Suprapubic skin (tissue), 4 donors: ENCODE measurements around the gene WRAP53.

Experiments used
- CTCF ChIP-seq, 2 donors: fragments of 200-600 bp in 1 of 2; fragments of 450-650 bp in 1 of 2; sonication (generic) in 1 of 2; IDR thresholded peaks; one replicate each; pipeline ENCODE4 v1.5.1; 2016 to 2019; ENCODE audit warnings: antibody characterized with exemption in 2 of 2, mild to moderate bottlenecking in 1 of 2, moderate library complexity in 1 of 2
- EP300 ChIP-seq: sonication (generic); formaldehyde crosslinking; IDR thresholded peaks from one replicate; pipeline ENCODE4 v1.6.1; 2017; ENCODE audit warnings: antibody characterized with exemption
- POLR2A ChIP-seq, 2 donors: fragments of 450-650 bp; IDR thresholded peaks; one replicate each; pipeline ENCODE4 v1.6.1; 2017; ENCODE audit warnings: antibody characterized with exemption in 2 of 2, mild to moderate bottlenecking in 2 of 2, moderate library complexity in 2 of 2
- POLR2AphosphoS5 ChIP-seq, 3 donors: sonication (generic); formaldehyde crosslinking; IDR thresholded peaks; one replicate each; pipeline ENCODE4 v1.6.1; 2017; ENCODE audit warnings: antibody characterized with exemption in 3 of 3

DNA sequence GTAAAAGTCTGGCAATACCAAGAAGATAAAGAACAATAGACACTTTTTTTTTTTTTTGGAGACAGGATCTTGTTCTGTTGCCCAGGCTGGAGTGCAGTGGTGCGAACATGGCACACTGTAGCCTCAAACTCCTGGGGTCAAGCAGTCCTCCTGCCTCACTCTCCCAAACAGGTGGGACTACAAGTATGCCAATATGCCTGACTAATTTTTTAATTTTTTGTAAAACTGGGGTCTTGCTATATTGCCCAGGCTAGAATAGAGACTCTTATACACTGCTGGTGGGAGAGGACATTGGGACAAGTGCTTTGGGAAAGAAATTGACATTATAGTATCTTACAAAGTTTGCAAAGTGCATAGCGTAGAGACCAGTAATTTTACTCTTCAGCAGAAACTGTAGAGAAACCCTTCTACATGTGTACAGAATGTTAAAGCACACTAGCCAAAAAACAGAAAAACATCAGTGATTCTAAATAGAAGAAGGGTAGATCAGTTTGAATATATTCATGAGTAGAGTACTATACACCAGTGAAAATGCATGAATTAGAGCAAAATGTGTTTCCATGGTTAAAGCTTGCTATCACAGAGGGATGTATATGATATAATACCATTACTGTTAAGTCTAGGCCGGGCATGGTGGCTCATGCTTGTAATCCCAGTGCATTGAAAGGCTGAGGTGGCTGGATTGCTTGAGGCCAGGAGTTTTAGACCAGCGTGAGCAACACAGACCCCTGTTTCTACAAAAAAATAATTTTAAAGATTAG, 9.7 kb downstream of the WRAP53 start:
- no peak for TF ChIP-seq CTCF (IDR thresholded peaks at IDR 0.05)
- no peak for TF ChIP-seq POLR2AphosphoS5 (IDR thresholded peaks at IDR 0.05)
- TF ChIP-seq POLR2A (IDR thresholded peaks at IDR 0.05), result no peak
- TF ChIP-seq EP300, result no peak
